Activated T-cell treated with anti-CD3 and anti-CD28 coated beads for 24 hours (primary cell): ENCODE data around the gene MBNL2.
"Not testable (repeated sequence)": the region's sequence is repeated elsewhere in the genome, so short reads cannot be mapped to it uniquely, and the experiment has no call there.

Experiments used
- DNase-seq: peaks from one replicate; pipeline ENCODE4 v3.0.0-alpha.2; 2020; ENCODE audit warnings: low read depth

The MBNL2 gene

GRCh38 chr13:97221989-97222700, at the start of gene MBNL2:
Gene MBNL2, plus strand, starts transcription at chr13:97222333. Its CDS starts 53,903 bp downstream, at chr13:97276236.
- DNase-seq, result peak; percentile 81

- DNase-seq, result no peak
Measured at GRCh38 chr13:97174638-97175037, 47.5 kb upstream of the MBNL2 start.

GRCh38 chr13:97175041-97175440, 47.1 kb upstream of the MBNL2 start:
- no peak for DNase-seq

GRCh38 chr13:97179501-97179900, 42.6 kb upstream of the MBNL2 start:
- no peak for DNase-seq

- DNase-seq, result no peak
Measured at GRCh38 chr13:97182111-97182890, 39.8 kb upstream of the MBNL2 start.

- no peak for DNase-seq
Measured at GRCh38 chr13:97185291-97185690, 36.8 kb upstream of the MBNL2 start.

- DNase-seq, result no peak
Measured at GRCh38 chr13:97185751-97186150, 36.4 kb upstream of the MBNL2 start.

GRCh38 chr13:97188207-97188606, 33.9 kb upstream of the MBNL2 start:
- no peak for DNase-seq

GRCh38 chr13:97189928-97190327, 32.2 kb upstream of the MBNL2 start:
- no peak for DNase-seq

GRCh38 chr13:97191142-97191541, 31.0 kb upstream of the MBNL2 start:
- no peak for DNase-seq

- DNase-seq, result no peak
Measured at GRCh38 chr13:97191615-97192014, 30.5 kb upstream of the MBNL2 start.

GRCh38 chr13:97192166-97192565, 30.0 kb upstream of the MBNL2 start:
- no peak for DNase-seq

- no peak for DNase-seq
Measured at GRCh38 chr13:97193577-97193976, 28.6 kb upstream of the MBNL2 start.

- DNase-seq, result no peak
Measured at GRCh38 chr13:97194479-97194878, 27.7 kb upstream of the MBNL2 start.

- DNase-seq, result no peak
Measured at GRCh38 chr13:97196340-97196739, 25.8 kb upstream of the MBNL2 start.

GRCh38 chr13:97198753-97199152, 23.4 kb upstream of the MBNL2 start:
- DNase-seq, result no peak

GRCh38 chr13:97199451-97199850, 22.7 kb upstream of the MBNL2 start:
- no peak for DNase-seq

- no peak for DNase-seq
Measured at GRCh38 chr13:97200081-97200942, 21.8 kb upstream of the MBNL2 start.

GRCh38 chr13:97202761-97203160, 19.4 kb upstream of the MBNL2 start:
- no peak for DNase-seq

- DNase-seq, result no peak
Measured at GRCh38 chr13:97205465-97205864, 16.7 kb upstream of the MBNL2 start.

- DNase-seq, result no peak
Measured at GRCh38 chr13:97205982-97206381, 16.2 kb upstream of the MBNL2 start.

GRCh38 chr13:97207252-97207651, 14.9 kb upstream of the MBNL2 start:
- DNase-seq, result not testable (repeated sequence)

GRCh38 chr13:97211300-97211699, 10.8 kb upstream of the MBNL2 start:
- DNase-seq, result no peak
